Right lung (tissue), 10 donors: ENCODE results near the gene NBAS. TPM values are rescaled to one million over a fixed set of nuclear protein-coding genes. Genes with fewer than 3 reads are reported as not detected.

Experiments used
- DNase-seq, 2 donors: peaks; one replicate each; pipeline ENCODE4 v3.0.0-alpha.2; 2013
- long read RNA-seq, 8 donors: transcript quantifications; one replicate each; lab custom pipeline, GENCODE V29; 2026
- polyA plus RNA-seq, 5 donors: library from polyadenylated mRNA; unstranded; fragments of 120-200 nt; gene quantifications; one replicate each; pipeline versions ENCODE4 v1.2.1 to v1.2.3, GENCODE V29; 2013; ENCODE audit warnings: inconsistent platforms in 1 of 5, low replicate concordance in 1 of 5; ENCODE audit not compliant: insufficient read length in 5 of 5, insufficient read depth in 1 of 5

The NBAS gene
- 10 to 100 TPM; 42.6 to 50.2 (median 45.6) TPM for polyA plus RNA-seq
- long read RNA-seq, donor 1, full-length matches to known transcripts = 5 of 19 reads
- long read RNA-seq, donor 1, partial matches to known transcripts = 14 of 19 reads
- long read RNA-seq, donor 1, other reads (novel, unspliced or antisense) = 0 of 19 reads
- long read RNA-seq, donor 2, partial matches to known transcripts = 5 of 5 reads
- long read RNA-seq, donor 2, other reads (novel, unspliced or antisense) = 0 of 5 reads
- long read RNA-seq, donor 3, partial matches to known transcripts = 11 of 12 reads
- long read RNA-seq, donor 3, other reads (novel, unspliced or antisense) = 0 of 12 reads
- long read RNA-seq, donor 4, partial matches to known transcripts = 166 of 168 reads
- long read RNA-seq, donor 4, other reads (novel, unspliced or antisense) = 0 of 168 reads
- long read RNA-seq, donor 5, partial matches to known transcripts = 9 of 11 reads
- long read RNA-seq, donor 5, other reads (novel, unspliced or antisense) = 0 of 11 reads
- long read RNA-seq, donor 6, full-length matches to known transcripts = 2 of 171 reads
- long read RNA-seq, donor 6, partial matches to known transcripts = 160 of 171 reads
- long read RNA-seq, donor 6, other reads (novel, unspliced or antisense) = 9 of 171 reads
- long read RNA-seq, donor 7 = 0 reads
- long read RNA-seq, donor 8, partial matches to known transcripts = 0 of 1 reads
- long read RNA-seq, donor 8, other reads (novel, unspliced or antisense) = 0 of 1 reads

GRCh38 chr2:15560988-15561573 is at the start of gene NBAS:
Gene NBAS, minus strand, starts transcription at chr2:15561334. Its CDS starts 30 bp downstream, at chr2:15561304.
- peak; percentile 87 to 88 for DNase-seq

- DNase-seq = no peak
Observed at GRCh38 chr2:15610430-15610952, 49.4 kb upstream of the NBAS start.

DNA sequence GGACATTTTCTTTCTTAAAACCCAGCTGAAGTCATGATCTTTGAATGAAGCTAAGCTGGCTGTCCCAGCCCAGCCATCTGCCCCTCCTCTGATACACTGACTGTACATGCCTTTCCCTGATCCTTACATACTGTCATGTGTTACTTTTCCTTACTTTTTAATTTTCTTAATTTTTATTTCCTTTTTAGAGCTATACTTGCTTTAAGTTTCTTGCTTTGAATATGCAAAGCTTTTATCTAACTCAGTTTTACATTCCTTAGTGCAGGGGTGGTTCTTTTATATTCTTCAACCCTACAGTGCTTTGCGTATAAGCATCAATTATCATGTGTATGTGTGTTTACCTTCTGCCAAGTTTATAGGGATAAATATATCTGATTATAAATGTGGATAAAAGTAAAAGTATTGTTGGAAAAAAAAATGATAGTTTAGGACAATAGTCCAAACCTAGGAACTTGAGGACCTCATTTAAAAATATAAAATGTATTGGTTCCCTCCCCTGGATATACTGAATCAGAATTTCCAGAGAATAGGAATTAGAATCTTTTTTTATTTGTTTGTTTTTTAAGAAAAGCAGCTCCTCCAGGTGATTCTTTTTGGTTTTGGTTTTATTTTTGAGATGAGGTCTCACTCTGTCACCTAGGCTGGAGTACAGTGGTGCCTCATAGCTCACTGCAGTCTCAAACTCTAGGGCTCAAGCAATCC is 48.4 kb upstream of the NBAS start:
- DNase-seq = no peak

DNA sequence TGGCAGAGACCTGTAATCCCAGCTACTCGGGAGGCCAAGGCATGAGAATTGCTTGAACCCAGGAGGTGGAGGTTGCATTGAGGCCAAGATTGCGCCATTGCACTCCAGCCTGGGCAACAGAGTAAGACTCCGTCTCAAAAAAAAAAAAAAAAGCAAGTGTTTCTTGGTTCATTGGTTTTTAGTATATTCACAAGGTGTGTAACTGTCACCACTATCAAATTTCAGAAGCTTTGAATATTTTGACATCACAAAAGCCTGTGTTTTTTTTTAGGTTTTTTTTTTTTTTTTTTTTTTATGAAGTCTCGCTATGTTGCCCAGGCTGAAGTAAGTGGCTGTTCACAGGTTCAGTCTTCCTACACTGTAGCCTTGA is 47.2 kb upstream of the NBAS start:
- DNase-seq = no peak

DNA sequence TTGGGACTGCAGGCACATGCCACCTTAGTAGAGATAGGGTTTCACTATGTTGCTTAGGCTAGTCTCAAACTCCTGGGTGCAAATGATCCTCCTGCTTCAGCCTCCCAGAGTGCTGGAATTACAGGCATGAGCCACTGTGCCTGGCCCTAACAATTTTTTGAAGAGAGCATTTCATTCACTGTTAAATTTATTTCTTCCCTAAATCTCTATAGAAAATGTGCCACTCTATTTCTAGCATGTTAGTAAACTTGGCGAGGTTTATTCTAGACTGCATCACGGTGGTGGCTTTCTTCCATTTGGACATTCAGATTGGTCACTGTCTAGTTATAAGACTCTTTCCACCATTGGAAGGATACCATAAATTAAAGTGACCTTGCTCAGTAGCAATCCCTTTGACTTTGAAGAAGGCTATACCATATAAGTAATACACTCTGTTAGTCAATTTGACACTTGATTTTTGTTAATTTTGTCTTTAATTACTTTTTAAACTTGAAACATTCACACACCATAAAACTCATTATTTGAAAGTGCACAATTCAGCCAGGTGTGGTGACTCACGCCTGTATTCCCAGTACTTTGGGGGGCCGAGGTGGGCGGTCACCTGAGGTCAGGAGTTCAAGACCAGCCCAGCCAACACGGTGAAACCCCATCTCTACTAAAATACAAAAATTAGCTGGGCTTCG is 46.7 kb upstream of the NBAS start:
- DNase-seq = no peak

GRCh38 chr2:15606481-15607441 is 45.6 kb upstream of the NBAS start:
- DNase-seq = no peak

DNA sequence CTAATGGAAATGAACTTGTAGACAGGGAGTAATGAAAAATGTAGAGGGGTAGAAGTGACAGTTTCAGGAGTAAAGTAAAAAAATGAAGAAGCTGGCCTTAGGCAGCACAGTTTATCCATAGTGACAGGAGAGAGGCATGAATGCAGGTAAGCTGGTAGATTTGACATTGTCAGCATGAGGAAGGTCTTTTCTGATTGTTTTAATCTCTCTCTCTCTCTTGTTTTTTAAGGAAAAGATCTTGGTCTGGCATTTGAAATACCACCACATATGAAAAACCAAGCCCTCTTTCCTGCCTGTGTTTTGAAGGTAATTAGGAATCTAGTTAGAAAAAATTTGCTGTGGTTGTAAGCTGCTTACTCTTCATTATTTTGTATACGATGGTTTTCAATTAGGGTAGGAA is 44.6 kb upstream of the NBAS start:
- no peak for DNase-seq

GRCh38 chr2:15603948-15604347 is 42.8 kb upstream of the NBAS start:
- no peak for DNase-seq

GRCh38 chr2:15603044-15603765 is 42.1 kb upstream of the NBAS start:
- no peak for DNase-seq

- no peak for DNase-seq
Observed at GRCh38 chr2:15602393-15602792, 41.3 kb upstream of the NBAS start.

GRCh38 chr2:15601681-15602080 is 40.5 kb upstream of the NBAS start:
- DNase-seq = no peak

- no peak for DNase-seq
Observed at GRCh38 chr2:15599994-15600393, 38.9 kb upstream of the NBAS start.

- no peak for DNase-seq
Observed at GRCh38 chr2:15596968-15597367, 35.8 kb upstream of the NBAS start.

GRCh38 chr2:15596350-15596749 is 35.2 kb upstream of the NBAS start:
- DNase-seq = no peak

DNA sequence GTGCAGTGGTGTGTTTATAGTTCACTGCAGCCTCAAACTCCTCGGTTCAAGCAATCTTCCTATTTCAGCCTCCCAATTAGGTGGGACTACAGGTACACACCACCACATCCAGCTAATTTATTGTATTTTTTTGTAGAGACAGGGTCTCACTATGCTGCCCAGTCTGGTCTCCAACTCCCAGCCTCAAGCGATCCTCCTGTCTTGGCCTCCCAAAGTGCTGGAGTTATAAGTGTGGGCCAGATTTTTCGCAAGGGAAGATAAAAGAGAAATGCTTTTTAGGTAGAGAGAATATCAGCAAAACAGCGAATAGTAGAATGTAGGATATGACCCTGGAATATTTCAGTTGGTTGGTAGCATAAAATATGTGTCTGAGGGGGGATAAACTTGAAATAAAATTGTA is 34.8 kb upstream of the NBAS start:
- no peak for DNase-seq

DNA sequence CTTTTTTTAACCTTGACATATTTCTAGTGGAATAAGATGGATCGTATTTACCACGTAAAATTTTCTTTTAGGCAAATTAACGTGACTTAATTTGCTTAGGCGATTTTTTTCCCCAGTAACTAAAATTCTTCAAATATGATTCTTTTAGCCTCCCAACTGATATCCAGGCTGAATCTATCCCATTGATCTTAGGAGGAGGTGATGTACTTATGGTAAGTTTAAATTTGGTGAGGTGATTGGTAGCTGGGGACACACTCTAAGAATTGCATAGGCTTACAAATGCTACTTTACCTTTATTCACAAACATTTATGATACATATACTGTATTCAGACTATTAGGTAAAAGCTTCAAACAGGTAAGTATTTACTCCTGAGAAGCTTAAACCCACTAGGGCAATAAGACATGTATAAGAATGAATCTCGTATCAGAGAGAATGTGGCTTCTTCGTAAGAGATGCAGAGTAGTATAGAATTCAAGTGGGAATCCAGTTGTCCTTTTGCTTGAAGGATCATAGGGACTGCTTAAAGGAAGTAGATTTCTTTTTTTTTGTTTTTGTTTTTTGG is 34.3 kb upstream of the NBAS start:
- no peak for DNase-seq

- no peak for DNase-seq
Observed at GRCh38 chr2:15594291-15595256, 33.4 kb upstream of the NBAS start.

- DNase-seq = no peak
Observed at GRCh38 chr2:15593327-15593705, 32.2 kb upstream of the NBAS start.
